Hematopoietic multipotent progenitor cell treated with erythropoietin and hydrocortisone succinate and interleukin-3 and kit ligand, for 6 days (in vitro differentiated cells): ENCODE results near the gene RABGAP1L.
"Not testable (repeated sequence)": the region's sequence is repeated elsewhere in the genome, so short reads cannot be mapped to it uniquely, and the experiment has no call there.

Experiments
- DNase-seq: peaks from one replicate; pipeline ENCODE4 v3.0.0-alpha.2; 2015

The RABGAP1L gene

DNA sequence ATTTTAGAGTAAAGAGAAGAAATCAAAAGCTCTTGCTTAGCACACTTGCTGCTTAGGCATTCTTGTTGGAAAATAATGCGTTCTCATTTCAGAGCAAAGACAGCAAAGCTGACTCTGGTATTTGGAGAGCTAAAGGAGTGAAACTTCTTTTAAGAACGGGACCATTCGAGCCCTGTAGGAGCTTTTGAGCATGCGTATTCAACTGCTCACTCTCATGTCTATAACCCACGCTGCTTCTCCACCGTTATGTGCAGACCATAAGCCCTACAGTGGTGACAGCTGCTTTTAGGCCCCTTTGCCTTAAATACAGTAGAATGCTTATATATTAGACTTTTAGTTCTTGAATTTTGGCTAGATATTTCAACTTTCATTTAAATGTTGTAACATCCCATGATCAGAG, 626.2 kb downstream of the RABGAP1L start:
- DNase-seq = no peak

DNA sequence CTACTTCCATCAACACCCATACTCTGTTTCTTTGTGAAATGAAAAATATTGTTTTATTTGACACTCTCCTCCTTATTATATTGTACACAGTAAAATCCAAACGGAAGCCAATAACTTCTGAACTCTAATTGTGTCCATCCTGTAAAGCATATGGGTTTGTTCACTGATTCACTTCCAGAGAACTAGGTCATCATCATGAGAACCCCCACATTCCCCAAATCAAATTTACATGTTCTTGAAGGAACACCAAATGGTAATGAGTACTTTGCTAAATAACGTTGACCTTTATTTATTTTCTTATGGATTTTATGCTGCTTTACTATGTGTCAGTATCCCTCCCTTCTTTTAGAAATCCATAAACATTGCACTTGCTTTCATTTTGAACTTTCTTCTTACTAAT, 627.0 kb downstream of the RABGAP1L start:
- DNase-seq = no peak

DNA sequence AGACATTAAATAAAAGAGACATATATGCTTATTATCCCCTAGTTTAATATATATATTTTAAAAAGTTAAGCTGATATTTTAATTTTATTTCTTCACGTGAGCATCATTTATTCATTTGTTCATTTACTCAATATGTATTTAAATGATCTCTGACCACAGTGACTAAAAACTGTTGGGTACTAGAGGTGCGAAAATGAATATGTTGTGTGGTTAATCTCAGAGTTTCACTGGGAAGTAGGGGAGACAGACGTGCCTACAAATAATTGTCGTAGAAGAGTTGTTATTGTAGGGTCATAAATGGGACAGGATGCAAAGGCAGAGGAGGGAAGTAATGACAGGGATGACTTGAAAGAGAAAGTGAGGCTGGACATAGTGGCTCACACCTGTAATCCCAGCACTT, 627.4 kb downstream of the RABGAP1L start:
- no peak for DNase-seq

DNA sequence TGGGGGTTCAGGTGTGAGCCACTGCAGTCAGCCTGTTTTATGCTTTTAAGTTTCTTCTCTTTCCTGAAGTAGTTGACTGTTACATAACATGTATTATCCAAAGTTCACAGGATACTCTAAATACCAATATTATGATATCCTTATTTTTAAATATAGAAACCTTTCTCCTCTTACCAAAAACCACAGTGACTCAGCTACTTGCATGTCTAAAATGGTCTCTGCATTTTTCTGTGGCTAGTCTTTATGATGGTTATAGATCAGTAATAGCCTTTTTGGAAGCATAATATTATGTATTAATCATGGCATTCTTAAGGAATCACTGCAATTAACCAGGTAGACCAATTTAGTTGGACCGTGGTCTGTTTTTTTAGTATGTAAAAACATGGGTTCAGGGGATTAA, 629.7 kb downstream of the RABGAP1L start:
- peak; percentile 65 for DNase-seq

DNA sequence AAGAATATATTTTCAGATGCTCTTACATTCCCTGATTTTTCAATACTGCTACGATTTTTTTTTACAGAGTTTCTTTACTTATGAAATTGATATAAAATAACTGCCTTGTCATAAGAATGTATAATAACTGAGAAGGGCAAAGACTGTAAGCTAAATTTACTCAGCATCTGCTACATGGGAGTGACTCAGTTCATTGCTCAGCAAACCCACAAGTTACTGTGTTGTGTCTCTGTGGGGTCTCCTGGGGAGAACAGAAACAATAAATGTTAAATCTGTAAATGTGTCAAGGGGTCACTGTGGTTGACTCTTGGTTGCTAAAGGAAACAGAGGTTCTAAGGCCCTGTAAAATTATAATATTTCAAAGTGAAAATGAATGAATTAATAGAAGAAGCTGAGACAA, 630.1 kb downstream of the RABGAP1L start:
- no peak for DNase-seq

DNA sequence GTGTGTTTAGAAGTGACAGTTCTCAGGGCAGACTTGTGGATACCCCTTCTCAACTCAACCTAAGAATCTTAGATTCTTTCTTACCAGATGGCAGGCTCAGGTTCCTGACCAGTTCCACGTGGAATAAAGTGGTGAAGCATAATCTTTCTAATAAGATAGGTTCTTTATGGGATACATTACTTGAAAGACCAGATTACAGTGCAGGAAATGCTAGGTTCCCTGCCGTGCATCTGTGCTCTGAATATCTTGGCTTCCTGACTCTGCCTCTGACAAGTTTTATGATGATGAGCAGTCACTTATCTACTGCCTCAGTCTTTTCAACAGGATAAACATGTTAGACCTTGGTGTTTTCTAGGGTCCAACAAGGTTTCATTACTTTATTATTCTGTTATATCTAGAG, 632.5 kb downstream of the RABGAP1L start:
- DNase-seq = peak; percentile 15

DNA sequence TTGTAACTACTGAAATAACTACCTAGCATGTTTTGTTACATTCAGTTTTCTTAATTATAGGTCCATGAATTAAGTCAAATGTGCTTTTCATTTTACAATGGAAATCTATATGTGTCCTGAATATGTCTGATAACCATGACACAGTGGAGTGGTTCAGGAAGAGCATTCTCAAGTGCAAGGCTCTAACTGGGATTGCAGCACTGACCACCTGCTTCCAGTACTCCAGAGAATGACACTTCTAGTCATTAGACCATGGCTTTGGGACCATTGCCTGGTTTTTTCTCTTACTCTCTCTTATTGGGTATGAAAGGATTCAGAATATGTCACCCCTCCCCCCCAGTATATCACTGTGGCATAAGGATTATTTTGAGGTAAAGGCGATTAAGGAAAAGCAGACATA, 635.5 kb downstream of the RABGAP1L start:
- DNase-seq = no peak

DNA sequence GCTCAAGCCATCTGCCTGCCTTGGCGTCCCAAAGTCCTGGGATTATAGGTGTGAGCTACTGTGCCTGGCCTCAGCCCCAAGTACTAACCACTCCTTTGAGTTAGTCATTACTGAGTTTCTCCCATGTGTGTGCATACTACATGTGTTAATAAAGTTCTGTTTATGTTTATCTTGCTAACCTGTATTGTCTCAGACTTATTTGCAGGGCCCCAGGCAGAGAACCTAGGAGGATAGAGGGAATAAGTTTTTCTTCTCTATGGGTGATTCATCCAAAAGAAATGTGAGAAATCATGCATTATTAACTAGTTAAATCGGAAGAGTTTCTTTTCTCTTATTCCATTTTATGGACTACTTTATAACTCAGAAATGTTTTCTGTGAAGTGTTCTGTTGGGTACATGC, 636.5 kb downstream of the RABGAP1L start:
- no peak for DNase-seq

DNA sequence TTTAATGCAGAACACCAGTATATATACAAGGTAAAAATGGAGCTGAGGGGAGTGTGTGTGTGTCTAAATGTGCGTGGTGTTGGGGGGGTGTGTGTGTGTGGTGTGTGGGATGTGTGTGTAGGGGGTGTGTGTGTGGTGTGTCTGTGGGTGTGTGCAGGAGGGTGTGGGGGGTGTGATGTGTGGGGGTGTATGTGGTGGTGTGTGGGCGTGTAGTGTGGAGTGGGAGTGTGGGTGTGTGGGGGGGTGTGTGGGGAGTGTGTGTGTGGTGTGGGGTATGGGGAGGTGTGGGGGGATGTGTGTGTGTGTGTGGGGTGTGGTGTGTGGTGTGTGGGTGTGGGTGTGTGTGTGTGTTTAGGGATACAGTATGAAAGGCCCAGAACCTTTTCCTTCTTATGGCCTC, 638.1 kb downstream of the RABGAP1L start:
- no peak for DNase-seq

DNA sequence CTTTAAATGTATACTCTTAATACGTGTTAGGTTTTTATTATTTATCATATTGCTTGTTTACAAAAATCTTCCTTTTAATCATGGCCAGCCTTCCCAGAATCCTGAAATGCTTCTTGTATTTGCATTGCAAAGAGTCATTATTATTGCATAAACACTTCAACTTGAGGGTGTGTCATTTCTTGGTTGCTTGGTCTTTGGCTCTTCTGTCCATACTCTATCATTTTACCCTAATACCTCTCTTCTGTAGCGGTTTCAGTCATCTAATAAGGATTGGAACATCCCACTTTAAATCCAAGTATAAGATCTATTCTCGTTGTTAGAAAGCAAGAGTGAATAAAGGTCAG, 639.8 kb downstream of the RABGAP1L start:
- DNase-seq = no peak

DNA sequence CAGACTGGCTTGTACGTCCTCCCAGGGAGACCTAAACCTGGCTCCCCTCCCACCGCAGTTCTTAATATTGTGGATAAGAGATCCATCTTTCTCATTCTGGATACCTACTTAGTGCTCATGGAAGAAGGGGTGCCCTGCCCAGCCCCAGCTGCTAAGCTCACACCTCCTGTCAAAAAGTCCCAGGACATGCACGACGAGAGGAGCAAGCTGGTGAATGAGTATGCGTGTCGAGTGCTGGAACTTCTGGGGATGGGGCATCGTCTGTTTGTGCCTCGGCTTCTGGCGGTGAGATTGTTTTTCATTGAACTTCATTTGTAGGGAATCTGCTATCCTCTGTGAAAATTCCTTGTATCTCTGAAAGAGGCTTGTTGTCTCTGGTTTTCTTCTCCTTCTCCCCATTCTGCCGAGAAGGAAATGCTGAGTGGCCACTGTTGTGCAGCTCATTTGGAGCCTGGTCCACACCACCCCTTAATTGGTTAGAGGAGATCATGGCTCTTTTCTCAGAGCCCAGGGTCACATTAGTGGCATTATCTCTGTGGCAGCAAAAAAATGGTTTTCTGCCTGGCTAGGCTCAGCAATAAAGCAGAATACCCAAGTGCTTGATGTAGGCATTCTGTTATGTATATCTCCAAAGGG, 641.0 kb downstream of the RABGAP1L start:
- DNase-seq = peak; percentile 17

DNA sequence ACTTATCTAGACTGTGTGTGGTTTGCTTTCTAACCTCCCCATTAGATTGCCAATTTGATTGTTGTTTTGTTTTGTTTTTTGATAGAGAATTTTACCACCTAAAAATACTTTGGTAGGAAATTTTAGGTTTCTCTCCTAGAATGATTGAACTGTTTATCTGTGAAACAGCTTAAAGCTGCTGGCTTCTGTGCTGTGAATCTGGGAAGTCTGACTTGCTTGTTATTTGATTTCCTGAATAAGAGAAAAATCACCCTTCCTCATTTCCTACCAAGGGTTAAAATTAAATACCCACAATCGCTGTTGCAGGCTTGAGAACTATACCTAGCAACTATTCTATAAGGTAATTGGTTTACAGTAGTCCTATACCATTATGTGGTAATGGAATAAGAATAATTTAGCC, 641.6 kb downstream of the RABGAP1L start:
- no peak for DNase-seq

DNA sequence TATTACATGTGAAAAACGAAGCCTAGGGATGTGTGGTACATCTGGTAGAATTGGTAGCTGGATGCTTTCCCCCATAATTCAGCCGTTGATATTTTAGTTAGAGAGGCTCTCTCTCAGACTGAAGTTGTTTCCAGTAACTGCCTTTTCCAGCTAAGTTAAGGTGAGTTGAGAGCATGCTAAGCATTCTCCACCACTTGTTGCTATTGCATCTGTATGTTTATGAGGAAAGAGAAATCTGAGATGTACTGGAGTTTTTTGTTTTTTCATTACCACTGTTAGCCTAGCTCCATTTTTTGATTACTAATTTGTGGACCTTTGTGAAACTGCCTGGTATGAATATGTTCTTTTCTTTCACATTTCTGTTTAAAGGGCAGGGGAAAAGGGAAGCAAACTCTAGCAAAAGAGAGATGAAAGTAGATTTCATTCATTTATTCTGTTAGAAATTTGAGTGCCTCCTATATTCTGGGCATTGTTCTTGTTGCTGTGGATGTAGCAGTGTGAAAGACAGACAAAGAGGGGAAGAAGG, 650.5 kb downstream of the RABGAP1L start:
- no peak for DNase-seq

DNA sequence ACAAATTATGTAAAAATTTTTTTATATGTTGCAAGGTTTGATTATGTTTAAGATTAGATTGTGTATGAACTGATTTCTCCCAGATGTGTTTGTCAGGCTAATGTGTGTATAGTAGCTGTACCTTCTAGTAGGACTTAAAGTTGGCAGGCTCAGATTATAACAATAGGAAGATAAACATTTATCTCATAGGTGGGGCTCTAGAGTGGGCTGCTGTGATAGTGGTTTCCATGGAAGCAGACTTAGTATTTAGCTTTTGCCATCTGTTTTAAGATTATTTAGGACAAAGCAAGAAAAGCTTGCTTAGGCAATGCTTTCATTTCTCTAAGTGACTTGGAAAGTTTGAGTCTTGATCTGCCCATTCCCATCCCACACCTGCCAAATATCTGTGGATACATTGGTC, 652.7 kb downstream of the RABGAP1L start:
- DNase-seq = no peak

DNA sequence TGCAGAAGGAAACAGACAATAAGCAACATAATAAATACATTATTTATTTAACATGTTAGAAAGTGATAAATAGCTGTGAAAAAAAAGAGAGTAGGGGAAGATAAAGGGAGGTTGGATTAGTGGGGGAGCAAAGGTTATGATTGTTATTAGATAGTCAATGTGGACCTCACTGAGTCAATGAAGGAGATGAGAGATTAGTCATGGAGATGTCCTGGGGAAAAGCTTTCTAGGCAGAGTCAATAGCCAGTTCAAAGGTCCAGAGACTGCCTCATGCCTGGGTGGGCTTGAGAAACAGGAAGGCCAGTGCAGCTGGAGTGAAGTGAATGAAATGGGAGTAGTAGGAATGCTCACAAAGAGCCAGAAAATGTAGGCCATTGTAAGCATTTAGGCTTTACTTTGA, 653.3 kb downstream of the RABGAP1L start:
- no peak for DNase-seq

DNA sequence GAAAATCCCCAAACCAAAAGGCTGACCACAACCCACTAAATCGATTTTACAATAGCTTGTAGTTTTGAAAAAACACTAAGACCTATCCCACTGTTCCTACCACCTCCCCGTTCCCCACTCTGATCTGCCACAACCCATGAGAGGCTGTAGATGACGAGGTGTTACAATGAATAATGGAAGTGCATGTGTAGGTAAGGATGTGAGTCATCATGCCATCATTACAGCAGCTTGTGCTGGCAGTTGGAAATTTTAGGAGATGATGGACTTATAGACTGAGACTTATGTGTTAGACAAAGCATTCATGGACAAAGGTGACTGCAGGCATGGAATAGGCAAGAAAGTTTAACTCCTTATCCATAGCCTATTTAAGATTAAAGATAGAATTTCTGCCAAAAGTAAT, 655.7 kb downstream of the RABGAP1L start:
- DNase-seq = no peak

DNA sequence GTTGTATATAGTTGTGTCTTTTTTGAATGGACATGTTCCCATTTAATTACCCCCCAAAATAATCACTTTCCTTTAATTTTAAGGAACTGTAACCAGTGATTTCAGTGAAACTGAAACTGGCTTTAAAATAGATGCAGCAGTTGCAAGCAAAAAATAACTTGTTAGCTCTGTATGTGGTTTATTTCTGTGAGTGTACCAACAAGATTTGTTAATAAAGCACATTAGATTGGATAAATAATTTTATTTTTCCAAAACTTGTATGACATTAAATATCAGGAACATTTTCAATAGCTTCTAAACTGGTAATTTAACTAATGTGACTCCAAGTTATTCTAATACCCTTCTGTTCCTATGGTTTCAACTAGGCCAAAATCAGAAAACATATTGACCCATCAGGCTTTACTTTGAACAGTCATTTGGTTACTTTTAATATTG, 656.2 kb downstream of the RABGAP1L start:
- DNase-seq = no peak

DNA sequence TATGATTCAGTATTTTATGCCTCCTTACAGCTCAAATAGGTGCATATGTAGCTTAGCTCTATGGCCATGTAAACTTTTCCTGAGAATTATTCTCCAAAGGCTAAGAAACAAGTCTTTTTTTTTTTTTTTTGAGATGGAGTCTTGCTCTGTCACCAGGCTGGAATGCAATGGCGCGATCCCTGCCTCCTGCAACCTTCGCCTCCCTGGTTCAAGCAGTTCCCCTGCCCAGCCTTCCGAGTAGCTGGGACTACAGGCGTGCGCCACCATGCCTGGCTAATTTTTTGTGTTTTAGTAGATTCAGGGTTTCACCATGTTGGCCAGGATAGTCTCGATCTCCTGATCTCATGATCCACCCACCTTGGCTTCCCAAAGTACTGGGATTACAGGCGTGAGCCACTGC, 657.3 kb downstream of the RABGAP1L start:
- not testable (repeated sequence) for DNase-seq

DNA sequence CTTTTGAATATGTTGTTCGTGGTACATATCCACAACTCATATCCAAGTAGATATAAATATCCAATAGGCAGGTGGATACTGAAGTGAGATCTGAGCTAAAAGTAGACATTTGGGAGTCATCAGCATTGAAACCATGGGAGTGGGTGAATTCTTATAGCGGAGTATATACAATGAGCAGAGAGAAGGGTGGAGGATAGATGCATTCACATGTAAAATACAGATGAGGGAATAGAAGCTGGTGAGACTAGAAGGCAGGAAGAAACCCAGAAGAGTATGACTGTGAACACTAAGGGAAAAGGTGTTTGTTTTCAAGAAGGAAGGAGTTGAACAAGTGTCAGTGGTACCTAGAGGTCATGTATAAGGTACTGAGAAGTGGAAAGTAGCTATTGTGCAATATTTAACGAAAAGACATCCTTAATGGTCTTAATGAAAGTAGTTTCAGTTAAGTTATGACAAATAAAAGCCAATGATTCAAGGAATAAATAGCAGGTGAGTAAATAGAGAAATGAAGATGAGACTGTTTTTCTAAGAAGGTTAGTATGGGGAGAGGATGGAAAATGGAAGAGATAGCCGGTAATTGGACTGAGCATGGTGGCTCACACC, 658.8 kb downstream of the RABGAP1L start:
- no peak for DNase-seq

DNA sequence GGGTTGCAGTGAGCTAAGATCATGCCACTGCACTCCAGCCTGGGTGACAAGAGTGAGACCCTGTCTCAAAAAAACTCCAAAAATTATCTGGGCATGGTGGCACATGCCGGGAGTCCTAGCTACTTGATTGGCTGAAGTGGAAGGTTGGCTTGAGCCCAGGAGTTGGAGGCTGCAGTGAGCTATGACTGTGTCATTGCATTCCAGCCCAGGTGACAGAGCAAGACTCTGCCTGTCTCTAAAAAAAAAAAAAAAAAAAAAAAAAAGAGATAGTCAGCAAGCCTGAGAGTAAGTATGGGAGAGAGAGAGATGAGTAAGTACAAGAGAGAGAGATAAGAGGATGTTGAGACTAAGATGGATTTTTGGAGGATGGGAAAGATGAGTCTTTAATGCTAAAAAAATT, 659.6 kb downstream of the RABGAP1L start:
- no peak for DNase-seq

DNA sequence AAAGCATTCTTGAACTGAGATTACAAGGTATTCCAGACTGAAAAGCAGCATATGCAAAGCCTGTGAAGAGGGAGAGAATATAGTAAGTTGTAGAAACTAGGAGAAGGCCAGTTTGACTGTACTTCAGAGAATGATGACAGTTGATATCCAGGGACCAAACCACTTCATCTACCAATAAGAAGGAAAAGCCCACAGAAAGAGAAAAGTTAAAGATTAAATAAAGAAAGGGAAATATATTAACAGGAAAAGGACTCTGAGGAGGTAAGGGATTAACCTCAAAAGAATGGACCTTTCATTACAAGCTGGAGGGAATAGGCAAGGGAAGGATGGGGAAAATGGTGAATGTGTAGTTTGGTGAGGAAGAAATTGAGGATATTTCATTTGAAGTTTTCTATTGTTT, 660.3 kb downstream of the RABGAP1L start:
- no peak for DNase-seq

DNA sequence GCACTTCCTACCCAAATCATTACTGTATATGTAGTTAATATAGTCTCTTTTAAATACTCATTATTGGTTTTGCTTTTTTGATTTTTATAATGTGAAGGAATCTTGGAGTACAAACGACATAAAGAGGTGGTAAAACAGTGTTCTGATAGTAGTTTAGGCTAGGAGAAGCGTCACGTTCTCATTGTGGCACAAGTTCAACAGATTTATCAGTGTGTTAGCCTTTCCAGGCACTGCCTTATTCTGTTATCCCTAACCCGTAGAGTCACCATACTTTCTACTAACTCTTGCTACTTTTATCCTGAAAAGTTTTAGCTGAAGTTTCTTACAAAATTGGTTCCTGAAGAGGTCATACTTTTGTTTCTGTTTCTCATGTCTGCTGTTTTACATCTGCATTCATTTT, 665.8 kb downstream of the RABGAP1L start:
- no peak for DNase-seq

DNA sequence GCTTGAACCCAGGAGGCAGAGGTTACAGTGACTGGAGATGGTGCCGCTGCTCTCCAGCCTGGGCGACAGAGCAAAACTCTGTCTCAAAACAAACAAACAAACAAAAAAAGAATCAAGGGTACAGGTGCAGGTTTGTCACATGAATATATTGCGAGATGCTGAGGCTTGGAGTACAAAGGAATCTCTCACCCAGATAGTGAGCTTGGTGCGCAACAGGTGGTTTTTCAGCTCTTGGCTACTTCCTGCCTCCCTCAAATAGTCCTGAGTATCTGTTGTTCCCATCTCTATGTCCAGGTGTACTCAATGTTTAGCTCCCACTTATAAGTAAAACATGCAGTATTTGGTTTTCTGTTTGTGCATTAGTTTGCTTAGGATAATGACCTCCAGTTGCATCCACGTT, 666.5 kb downstream of the RABGAP1L start:
- DNase-seq = no peak

DNA sequence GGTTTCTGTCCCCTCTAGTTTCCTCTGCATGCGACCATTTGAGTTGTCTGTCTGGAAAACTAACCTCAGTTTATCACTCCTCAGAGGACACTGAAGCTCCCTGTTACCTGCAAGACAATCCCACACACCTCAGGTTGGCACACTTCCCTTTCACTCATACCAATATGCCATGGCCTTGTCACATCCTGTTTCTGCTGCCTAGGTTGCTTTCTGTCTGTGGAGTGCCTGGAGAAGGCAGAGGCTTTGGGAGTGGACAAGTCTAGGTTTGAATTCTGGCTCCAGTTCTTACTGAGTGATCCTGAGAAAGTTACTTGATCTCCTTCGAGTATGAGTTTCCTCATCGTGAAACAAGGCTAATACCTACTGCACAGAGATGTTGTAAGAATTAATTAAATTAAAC, 668.9 kb downstream of the RABGAP1L start:
- DNase-seq = no peak

DNA sequence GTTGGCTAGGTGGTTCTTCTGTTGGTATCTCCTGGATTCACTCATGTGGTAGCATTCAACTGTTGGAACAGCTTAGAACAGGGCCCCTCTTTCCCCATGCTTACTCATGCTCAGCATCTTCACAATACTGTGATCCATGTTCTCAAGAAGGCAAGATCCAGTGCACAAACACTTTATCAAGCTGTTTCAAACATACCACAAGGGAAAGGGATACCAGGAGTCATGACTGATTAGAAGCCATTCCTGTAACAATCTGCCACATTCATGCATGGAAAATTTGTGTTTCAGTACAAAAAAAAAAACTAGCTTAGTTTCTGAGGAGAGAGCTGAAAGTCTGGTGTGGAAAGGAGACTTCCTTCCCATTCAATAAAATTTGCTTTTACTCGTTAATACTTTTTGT, 670.7 kb downstream of the RABGAP1L start:
- peak; percentile 30 for DNase-seq
